Upper lobe of left lung (tissue), 4 donors: Measurements from ENCODE around the gene VAV3.

Experiments used
- CTCF ChIP-seq, 6 experiments: fragments of 450-650 bp in 4 of 6; fragments of 200-600 bp in 2 of 6; sonication (generic) in 2 of 6; IDR thresholded peaks; one replicate each; pipeline ENCODE4 v1.5.1; 2016 to 2019; ENCODE audit warnings: antibody characterized with exemption in 6 of 6
- EP300 ChIP-seq, 4 donors: sonication (generic); formaldehyde crosslinking; IDR thresholded peaks; one replicate each; pipeline ENCODE4 v1.5.1; 2017; ENCODE audit warnings: antibody characterized with exemption in 4 of 4, control low read depth in 2 of 4
- POLR2A ChIP-seq, 4 donors: fragments of 450-650 bp; IDR thresholded peaks; one replicate each; pipeline ENCODE4 v1.5.1; 2016 to 2017; ENCODE audit warnings: antibody characterized with exemption in 4 of 4, mild to moderate bottlenecking in 2 of 4
- POLR2AphosphoS5 ChIP-seq, 2 donors: sonication (generic); formaldehyde crosslinking; IDR thresholded peaks; one replicate each; pipeline ENCODE4 v1.5.1; 2017; ENCODE audit warnings: antibody characterized with exemption in 2 of 2

GRCh38 chr1:107662971-107663370 is 302.0 kb downstream of the VAV3 start:
- TF ChIP-seq CTCF (IDR thresholded peaks at IDR 0.05) (no peak), EP300 (IDR thresholded peaks at IDR 0.05) (no peak), POLR2A (IDR thresholded peaks at IDR 0.05) (no peak), POLR2AphosphoS5 (IDR thresholded peaks at IDR 0.05) (no peak)
